GM18508 (cell line): ENCODE results near the gene FEM1C.

ENCODE experiments used
- ATAC-seq: cut with Tn5 transposase; IDR thresholded peaks from one replicate; pipeline ENCODE4 v1.9.1; 2021; ENCODE audit warnings: moderate number of reproducible peaks; ENCODE audit not compliant: insufficient read depth, unreplicated experiment

Gene FEM1C

DNA sequence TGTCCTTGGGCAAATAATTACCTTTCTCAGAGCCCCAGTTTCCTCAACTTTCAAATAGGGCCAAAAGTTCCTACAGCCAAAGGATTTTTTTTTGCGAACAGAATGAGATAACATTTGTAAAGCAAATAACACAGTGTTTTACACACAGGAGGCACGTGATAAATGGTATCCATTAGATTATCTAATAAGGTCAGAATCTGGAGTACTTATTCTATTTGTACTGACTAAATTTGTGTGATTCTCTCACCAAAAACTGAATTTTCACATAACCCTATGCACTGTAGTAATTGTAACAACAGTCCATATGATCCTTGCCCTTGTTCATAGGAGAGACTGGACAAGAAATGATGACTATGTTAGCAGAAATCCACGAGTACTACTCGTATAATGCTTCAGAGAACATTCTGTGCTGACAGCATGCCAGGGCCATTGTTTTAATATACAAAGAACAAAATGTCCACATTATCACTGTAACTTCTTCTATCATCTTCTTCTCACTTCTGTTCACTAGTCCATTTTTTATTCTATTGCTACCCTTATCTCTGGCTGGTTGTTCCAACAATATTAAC, 13.9 kb upstream of the FEM1C start:
- no peak for ATAC-seq

- ATAC-seq: no peak
Measured at GRCh38 chr5:115557667-115558387, 13.3 kb upstream of the FEM1C start.

DNA sequence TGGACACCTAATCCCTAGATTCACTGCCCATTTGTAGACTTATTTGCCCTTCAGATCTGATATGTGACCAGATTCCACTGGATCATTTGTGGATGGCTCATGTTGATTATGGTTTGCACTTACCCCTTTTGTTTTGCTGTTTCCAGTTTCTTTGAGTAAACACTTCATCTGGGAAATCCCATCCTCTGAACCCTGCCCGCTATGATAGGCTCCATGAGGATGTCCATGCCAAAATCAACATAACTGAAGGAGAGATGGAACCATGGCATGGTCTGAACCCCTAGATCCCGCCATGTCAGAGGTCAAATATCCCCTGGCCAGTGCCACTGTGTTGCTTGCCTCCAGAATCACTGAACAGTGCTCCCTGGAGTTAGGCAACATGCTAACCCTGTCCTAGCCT, 11.7 kb upstream of the FEM1C start:
- ATAC-seq: no peak

DNA sequence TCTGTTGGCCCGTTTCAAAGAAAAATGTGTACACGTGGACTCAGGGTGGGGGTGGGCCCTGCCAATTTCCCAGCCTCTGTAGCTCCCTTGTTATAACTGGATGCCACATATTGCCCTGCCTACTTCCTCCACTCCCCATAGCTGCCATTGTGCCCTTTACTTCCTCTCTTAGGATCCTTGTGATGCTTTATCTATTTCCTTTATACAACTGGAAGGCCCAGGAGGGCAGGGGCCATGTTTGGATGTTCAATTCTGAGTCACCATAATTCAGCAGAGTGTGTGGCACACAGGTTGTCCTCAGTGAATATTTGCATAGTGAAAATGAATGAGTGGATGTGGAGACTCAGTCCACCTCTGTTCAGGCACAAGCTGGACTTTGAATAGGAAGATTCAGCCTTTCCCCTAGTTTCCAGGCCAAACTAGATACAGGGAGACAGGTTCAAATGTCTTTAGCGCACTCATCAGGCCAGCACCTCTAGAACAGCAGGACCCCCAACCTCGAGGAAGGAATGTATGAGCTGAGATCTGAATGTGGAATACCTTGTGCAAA, 10.6 kb upstream of the FEM1C start:
- ATAC-seq: no peak

- no peak for ATAC-seq
Measured at GRCh38 chr5:115553082-115553481, 8.5 kb upstream of the FEM1C start.

DNA sequence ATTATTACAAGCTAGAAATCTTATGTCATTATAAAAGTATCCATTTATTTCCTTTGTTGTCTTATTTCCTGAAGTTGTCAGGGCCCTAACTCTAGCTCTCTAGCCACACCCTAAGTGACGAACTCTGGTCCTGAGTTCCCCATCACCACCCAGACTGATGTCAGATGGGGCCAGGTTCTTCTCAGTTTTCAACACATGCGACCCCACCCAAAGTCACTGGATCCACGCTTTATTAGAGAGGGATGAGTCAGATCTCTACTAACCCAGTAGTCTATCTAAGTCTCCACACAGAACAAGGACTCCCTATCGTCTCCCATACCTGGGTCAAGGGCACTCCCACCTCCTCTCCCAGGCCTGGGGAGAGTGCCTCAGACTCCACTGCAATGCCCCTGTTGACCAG, 6.8 kb upstream of the FEM1C start:
- no peak for ATAC-seq

- ATAC-seq: no peak
Measured at GRCh38 chr5:115549154-115549553, 4.6 kb upstream of the FEM1C start.

- ATAC-seq: no peak
Measured at GRCh38 chr5:115548683-115549082, 4.1 kb upstream of the FEM1C start.

DNA sequence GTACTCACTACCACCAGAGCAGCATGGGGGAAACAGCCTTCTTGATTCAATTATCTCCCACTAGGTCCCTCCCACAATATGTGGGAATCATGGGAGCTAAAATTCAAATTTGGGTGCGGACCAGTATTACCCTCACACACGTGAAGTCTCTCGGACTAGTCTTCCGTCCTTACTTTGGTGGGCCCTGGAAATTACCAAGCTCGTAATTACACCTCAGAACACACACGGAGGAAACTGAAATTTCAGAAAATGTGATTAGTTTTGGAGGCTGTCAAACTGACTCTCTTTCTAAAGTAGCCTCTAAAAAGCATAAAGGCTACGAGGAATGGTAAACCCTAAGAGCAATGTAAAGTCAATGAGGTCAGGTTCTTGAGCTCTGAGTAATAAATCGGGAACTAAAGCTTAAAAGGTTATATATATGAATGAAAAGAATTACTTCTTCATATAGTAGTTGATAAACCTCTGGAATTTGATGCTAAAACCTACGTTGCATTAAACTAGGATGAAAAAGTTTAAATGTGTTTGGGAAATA, 842 bp upstream of the FEM1C start:
- ATAC-seq: no peak

DNA sequence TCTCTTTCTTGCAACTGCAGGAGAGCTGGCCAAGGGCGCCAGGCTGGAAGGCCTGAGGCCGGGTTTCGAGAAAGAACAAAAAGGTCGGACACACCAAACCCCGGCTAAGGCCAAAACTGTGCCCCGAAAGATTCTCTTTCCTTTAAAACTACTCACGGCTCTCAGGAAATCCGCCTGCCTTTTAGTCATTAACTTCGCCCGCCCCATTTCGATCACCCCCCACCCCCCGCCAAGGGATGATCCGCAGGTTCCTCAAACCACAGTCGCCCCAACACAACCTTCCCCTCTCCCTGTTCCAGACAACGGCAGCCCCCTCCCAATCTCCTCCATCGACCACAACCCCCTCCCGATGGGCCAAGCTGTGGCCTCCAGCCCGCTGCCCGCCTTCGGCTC, 536 bp downstream of the FEM1C start:
- no peak for ATAC-seq

GRCh38 chr5:115543365-115544042, 1.1 kb downstream of the FEM1C start:
- no peak for ATAC-seq

DNA sequence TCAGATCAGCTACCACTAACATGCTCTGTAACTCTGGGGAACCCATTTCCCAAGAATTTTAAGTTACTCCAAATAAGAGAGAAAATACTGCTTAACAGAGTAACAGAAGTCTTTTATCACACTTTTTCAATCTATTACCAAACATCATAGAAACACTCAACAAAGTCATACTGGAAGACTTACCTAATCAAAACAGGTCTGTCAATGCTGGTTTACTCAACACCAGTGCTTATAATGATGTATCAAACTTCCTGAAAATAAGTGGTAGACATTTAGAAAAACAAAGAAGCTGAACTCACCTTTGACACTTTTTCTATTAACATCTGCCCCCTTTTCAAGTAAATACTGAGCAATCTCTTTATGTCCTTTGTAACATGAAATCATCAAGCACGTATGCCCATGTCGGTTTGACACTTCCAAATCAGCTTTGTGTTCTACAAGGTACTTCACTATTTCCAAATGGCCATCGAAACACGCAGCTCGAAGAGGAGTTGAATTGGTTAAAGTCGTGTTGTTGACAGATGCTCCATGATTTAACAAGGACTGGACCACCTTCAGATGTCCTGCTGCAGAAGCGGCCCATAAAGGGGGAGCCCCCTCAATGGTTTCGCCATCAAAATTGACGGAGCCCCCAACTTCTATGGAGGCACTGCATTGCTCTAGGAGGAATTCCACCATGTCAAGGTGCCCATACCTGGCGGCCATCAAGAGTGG, 1.8 kb downstream of the FEM1C start:
- ATAC-seq: no peak

DNA sequence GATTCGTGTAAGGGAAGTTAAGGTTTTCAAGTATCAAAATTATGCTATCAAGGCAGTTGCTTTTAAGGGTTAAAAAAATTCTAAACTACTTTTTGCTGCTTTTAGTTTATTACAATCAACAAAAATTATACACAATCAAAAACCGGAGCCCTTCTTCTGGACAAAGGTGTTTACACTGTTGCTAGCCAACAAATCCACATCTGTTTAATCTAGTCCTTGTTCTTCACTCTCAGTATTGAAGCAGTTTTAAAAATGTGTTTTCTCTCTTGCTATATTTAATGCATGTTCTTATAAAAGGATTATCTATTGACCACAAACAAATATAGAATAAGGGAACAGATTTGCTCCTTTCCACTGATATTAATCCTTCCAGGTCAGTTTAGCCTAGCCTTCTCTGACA, 2.5 kb downstream of the FEM1C start:
- no peak for ATAC-seq

DNA sequence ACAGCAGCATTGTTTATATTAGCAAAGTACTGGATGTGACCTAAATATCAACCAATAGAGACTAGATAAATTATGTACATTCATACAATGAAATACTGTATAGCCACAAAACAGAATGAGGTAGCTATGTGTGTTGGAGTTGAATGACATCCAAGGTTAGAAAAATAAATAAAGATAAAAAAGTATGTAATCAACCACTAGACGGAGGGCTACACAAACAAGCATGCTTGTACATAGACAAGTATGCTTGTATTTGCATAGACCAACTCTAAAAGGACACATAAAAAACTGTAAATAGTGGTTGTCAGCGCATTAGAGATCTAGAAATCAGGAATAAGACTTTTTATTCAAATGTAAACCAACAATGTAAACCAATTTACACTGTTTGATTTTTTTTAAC, 3.0 kb downstream of the FEM1C start:
- ATAC-seq: no peak

DNA sequence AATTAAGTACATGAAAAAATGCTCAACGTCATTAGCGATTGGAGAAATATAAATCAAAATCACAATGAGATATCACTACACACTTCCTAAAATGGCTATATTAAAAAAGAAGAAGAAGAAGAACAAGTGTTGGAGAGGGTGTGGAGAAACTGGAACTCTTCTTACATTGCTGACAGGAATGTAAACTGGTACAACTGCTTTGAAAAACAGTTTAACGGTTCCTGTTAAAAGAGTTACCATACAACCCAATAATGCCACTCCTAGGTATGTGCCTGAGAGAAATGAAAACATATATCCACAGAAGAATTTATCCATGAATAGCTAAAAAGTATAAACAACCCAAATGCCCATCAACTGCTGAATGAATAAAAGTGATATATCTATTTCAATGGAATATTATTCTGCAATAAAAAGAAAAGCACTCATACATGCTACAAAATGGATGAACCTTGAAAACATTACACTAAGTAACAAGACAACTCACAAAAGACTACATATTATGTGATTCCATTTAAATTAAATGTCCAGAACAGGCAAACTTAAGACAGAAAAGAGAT, 9.0 kb downstream of the FEM1C start:
- ATAC-seq: no peak

DNA sequence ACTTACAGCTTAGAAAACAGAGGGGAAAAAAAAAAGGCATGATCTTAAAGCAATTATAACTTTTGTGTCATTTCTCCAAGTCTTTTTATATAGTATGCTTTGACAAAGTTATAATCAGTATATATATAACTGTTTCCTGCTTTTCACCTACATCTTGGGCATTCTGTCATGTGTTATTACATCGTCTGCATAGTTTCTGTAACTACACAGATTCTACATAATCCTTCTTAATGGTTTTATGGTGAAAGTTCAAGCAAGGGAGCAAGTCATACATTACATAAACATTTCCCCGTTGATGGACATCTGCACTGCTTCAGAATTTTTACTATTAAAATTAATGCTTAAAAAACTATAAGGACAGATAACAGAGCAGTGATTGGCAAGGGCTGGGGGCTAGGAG, 12.1 kb downstream of the FEM1C start:
- ATAC-seq: no peak

DNA sequence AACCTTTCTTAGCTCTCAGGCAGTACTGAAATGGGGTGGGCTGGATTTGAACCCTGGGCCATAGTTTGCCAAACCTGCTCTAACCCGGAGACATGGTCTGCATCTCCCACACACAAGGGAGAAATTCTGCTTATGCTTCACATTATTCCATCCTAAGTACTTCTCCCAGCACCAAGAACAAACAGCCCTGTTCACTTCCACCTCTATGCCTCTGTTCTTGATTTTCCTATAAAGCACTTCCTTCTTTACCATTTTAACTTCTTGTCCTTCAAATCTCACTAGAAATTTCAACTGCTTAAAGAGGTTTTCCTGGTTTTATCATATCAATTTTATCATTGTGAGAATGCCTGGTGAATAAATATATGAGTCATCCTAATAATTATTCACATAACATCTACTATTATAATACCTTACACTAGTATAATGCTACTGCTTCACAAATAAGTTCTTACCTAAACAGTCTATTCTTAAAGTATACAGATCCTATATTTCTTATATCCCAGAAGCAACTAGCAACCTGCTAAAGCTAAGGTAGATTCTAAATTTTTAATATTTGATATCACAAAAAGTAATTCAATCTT, 12.7 kb downstream of the FEM1C start:
- no peak for ATAC-seq

- no peak for ATAC-seq
Measured at GRCh38 chr5:115531380-115531779, 13.2 kb downstream of the FEM1C start.

- no peak for ATAC-seq
Measured at GRCh38 chr5:115530426-115530825, 14.1 kb downstream of the FEM1C start.

GRCh38 chr5:115526604-115527003, 18.0 kb downstream of the FEM1C start:
- no peak for ATAC-seq
